ENCODE measurements around the gene ZNF830. TPM values are rescaled to one million over a fixed set of nuclear protein-coding genes. Genes with fewer than 3 reads are reported as not detected.

The ZNF830 gene
- total RNA-seq, 1 experiment from 2014 or later = 13.6 TPM

DNA sequence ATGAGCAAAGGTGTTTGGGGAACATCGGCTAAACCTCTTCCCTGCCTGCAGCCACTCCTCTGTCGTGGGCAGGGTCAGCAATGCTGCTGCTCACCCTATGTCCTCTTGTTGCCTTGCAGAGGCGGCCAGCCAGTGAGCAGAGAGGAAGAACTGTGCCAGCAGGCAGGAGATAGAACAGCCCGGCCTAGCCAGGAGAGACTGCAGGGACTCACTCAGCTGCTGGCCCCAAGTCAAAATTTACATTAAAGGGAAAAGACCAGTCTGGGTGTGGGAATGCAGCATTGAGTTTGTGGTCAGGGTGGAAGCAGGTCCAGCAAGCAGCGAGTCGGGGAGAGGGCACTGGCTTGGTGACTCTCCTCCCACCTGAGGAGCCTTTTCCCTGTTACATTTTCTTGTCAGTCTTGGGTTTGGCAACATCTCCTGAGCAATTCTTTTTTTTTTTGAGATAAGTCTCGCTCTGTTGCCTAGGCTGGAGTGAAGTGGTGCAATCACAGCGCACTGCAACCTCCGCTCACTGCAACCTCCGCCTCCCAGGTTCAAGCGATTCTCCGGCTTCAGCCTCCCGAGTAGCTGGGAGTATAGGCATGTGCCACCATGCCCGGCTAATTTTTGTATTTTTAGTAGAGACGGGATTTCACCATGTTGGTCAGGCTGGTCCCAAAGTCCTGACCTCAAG, 41.7 kb downstream of the ZNF830 start:
- BruUV-seq (replicated peaks) = no TSS peak
- H3F3A ChIP-seq (ENCODE audit: insufficient read depth, low read depth) = peaks cover 16% of the 10 kb centered on the region; the same call in 1 of the 2 replicates
- intact Hi-C loops (cut with micrococcal nuclease; ENCODE audit: unreplicated experiment) = loop anchor here (1.0 kb wide), 3 partner anchors 16 to 86 kb away; partner anchors contain the start of gene RFFL
- H3K27me3 ChIP-seq (ENCODE audit: insufficient read depth, low read depth) = no peaks in the 10 kb centered on the region
- ChIA-PET POLR2A (ENCODE audit: unreplicated experiment) (no interaction called here), CTCF (no interaction called here)
- no peaks in the 10 kb centered on the region for H3K9me2 ChIP-seq (ENCODE audit: insufficient read depth)
- no peak overlapping the region for H2AFZ ChIP-seq
- no peaks in the 10 kb centered on the region for H3K9me3 ChIP-seq (ENCODE audit: insufficient read depth, low read depth)
- peak overlapping the region; percentile 50 for H3K4me2 ChIP-seq
- no peak overlapping the region for H3K27ac ChIP-seq
- DNase-seq = peak; percentile 74 to 85
- H3K36me3 ChIP-seq (ENCODE audit: low read depth) = 0 out of 2 replicates have a peak, but pooled peaks cover under 1% of the 10 kb centered on the region
- no peak overlapping the region for H3K4me3 ChIP-seq
- H3K4me1 ChIP-seq (replicated peaks; ENCODE audit: insufficient read depth) = peaks cover 23% of the 10 kb centered on the region
- no peaks in the 10 kb centered on the region for H4K20me1 ChIP-seq (ENCODE audit: insufficient read depth)
- TF ChIP-seq CTCF (conservative IDR thresholded peaks at IDR 0.05) (no peak), EZH2 (IDR thresholded peaks at IDR 0.05; ENCODE audit: low read depth) (no peak)
- no peaks in the 10 kb centered on the region for H3K79me2 ChIP-seq (ENCODE audit: low read depth)

- Histone ChIP-seq H3K9me2 (ENCODE audit: insufficient read depth) (no peaks in the 10 kb centered on the region), H3K4me1 (replicated peaks; ENCODE audit: insufficient read depth) (peaks cover 23% of the 10 kb centered on the region), H3K9me3 (ENCODE audit: insufficient read depth, low read depth) (no peaks in the 10 kb centered on the region), H3K4me2 (no peak overlapping the region), H3K79me2 (ENCODE audit: low read depth) (no peaks in the 10 kb centered on the region), H3K27me3 (ENCODE audit: insufficient read depth, low read depth) (no peaks in the 10 kb centered on the region), H2AFZ (no peak overlapping the region), H3K4me3 (no peak overlapping the region), H3K36me3 (ENCODE audit: low read depth) (no peaks in the 10 kb centered on the region), H4K20me1 (ENCODE audit: insufficient read depth) (no peaks in the 10 kb centered on the region), H3K27ac (no peak overlapping the region), H3F3A (ENCODE audit: insufficient read depth, low read depth) (peaks cover 16% of the 10 kb centered on the region; the same call in 1 of the 2 replicates)
- ChIA-PET CTCF (no interaction called here), POLR2A (ENCODE audit: unreplicated experiment) (no interaction called here)
- TF ChIP-seq EZH2 (IDR thresholded peaks at IDR 0.05; ENCODE audit: low read depth) = no peak
- no peak for TF ChIP-seq CTCF (conservative IDR thresholded peaks at IDR 0.05)
- DNase-seq = no peak
- no TSS peak for BruUV-seq (replicated peaks)
- intact Hi-C loops (cut with micrococcal nuclease; ENCODE audit: unreplicated experiment) = loop anchor here (1.0 kb wide), 3 partner anchors 16 to 86 kb away; partner anchors contain the start of gene RFFL
These were observed 42.4 kb downstream of the ZNF830 start for GRCh38 chr17:35003778-35004177.

GRCh38 chr17:35006345-35006744, 45.0 kb downstream of the ZNF830 start:
- no peaks in the 10 kb centered on the region for H3K36me3 ChIP-seq (ENCODE audit: low read depth)
- no peaks in the 10 kb centered on the region for H3K9me2 ChIP-seq (ENCODE audit: insufficient read depth)

More at GRCh38 chr17:35006345-35006744, 45.0 kb downstream of the ZNF830 start:
- BruUV-seq (replicated peaks) = no TSS peak
- Histone ChIP-seq H3F3A (ENCODE audit: insufficient read depth, low read depth) (peaks cover 16% of the 10 kb centered on the region; the same call in 1 of the 2 replicates), H3K79me2 (ENCODE audit: low read depth) (no peaks in the 10 kb centered on the region), H4K20me1 (ENCODE audit: insufficient read depth) (no peaks in the 10 kb centered on the region), H3K4me3 (no peak overlapping the region), H2AFZ (no peak overlapping the region), H3K9me3 (ENCODE audit: insufficient read depth, low read depth) (no peaks in the 10 kb centered on the region), H3K27ac (no peak overlapping the region), H3K4me1 (replicated peaks; ENCODE audit: insufficient read depth) (peaks cover 19% of the 10 kb centered on the region), H3K4me2 (no peak overlapping the region), H3K27me3 (ENCODE audit: insufficient read depth, low read depth) (no peaks in the 10 kb centered on the region)
- CTCF ChIA-PET = no interaction called here
- DNase-seq = no peak
- TF ChIP-seq EZH2 (IDR thresholded peaks at IDR 0.05; ENCODE audit: low read depth) (no peak), CTCF (conservative IDR thresholded peaks at IDR 0.05) (no peak)
- POLR2A ChIA-PET (ENCODE audit: unreplicated experiment) = no interaction called here
- intact Hi-C loops (cut with micrococcal nuclease; ENCODE audit: unreplicated experiment) = no loop called here
